Left cardiac atrium (tissue), 4 donors: ENCODE data around the gene DNAH5. TPM values are rescaled to one million over a fixed set of nuclear protein-coding genes. Genes with fewer than 3 reads are reported as not detected.
"Not testable (repeated sequence)": the region's sequence is repeated elsewhere in the genome, so short reads cannot be mapped to it uniquely, and the experiment has no call there.

Source experiments
- ATAC-seq, 2 donors: fragments of 200-7000 bp; cut with Tn5 transposase; one replicate each; pipeline ENCODE4 v1.9.1; 2020; ENCODE audit warnings: mild to moderate bottlenecking in 2 of 2, moderate library complexity in 2 of 2
- DNase-seq: peaks from one replicate; pipeline ENCODE4 v3.0.0-alpha.2; 2020
- intact Hi-C, 2 donors: fragments of 100-400 bp; cut with DNase I; formaldehyde crosslinking; loops; one replicate each; pipeline versions ENCODE4 v1.14.1 to v1.15.1; 2022 to 2023
- total RNA-seq, 2 donors: library from RNA; stranded (reverse); fragmentation: NEBNext Ultra II Directional; extraction: Animal tissue kit (Norgen Biotek cat#: 25700); gene quantifications; one replicate each; pipeline ENCODE4 v1.2.1, GENCODE V29; 2021
- donor health status: DM: no; HTN: yes; CAD: no.
- donor health status: DM: no; HTN: yes; CAD: no; lungs with severe emphysema.
- donor health status: DM: yes; HTN: yes; CAD: no.
- donor health status: Dilated cardiomyopathy.

DNAH5 gene
- total RNA-seq, 2 donors from 2014 or later, result 0.24 to 0.34 TPM

- DNase-seq, result no peak
- no peak for ATAC-seq
- intact Hi-C loops, result no loop called here
Measured at GRCh38 chr5:13866792-13867191, 77.7 kb downstream of the DNAH5 start.

- ATAC-seq (no peak), DNase-seq (no peak)
- intact Hi-C loops, result no loop called here
Measured at GRCh38 chr5:13865312-13865711, 79.2 kb downstream of the DNAH5 start.

GRCh38 chr5:13860146-13860545 is 84.3 kb downstream of the DNAH5 start:
- no peak for ATAC-seq
- intact Hi-C loops, result no loop called here
- DNase-seq, result no peak

- no peak for DNase-seq
- no peak for ATAC-seq
- intact Hi-C loops, result no loop called here
Measured at GRCh38 chr5:13859270-13860065, 85.0 kb downstream of the DNAH5 start.

- ATAC-seq (no peak), DNase-seq (no peak)
- intact Hi-C loops, result no loop called here
Measured at GRCh38 chr5:13843175-13843846, 101.2 kb downstream of the DNAH5 start.

- ATAC-seq, result no peak
- DNase-seq, result no peak
- intact Hi-C loops, result no loop called here
Measured at GRCh38 chr5:13833440-13833839, 111.0 kb downstream of the DNAH5 start.

- intact Hi-C loops, result no loop called here
- no peak for ATAC-seq
- DNase-seq, result no peak
Measured at GRCh38 chr5:13831351-13831750, 113.1 kb downstream of the DNAH5 start.

GRCh38 chr5:13830536-13830935 is 114.0 kb downstream of the DNAH5 start:
- ATAC-seq, result no peak

GRCh38 chr5:13821366-13821765 is 123.1 kb downstream of the DNAH5 start:
- no peak for DNase-seq
- ATAC-seq, result no peak
- intact Hi-C loops, result no loop called here

More at GRCh38 chr5:13830536-13830935, 114.0 kb downstream of the DNAH5 start:
- no peak for DNase-seq
- intact Hi-C loops, result no loop called here

GRCh38 chr5:13816126-13816525 is 128.4 kb downstream of the DNAH5 start:
- intact Hi-C loops, result no loop called here
- no peak for ATAC-seq
- DNase-seq, result no peak

- ATAC-seq (no peak), DNase-seq (no peak)
- intact Hi-C loops, result no loop called here
Measured at GRCh38 chr5:13814301-13814700, 130.2 kb downstream of the DNAH5 start.

- intact Hi-C loops, result no loop called here
Measured at GRCh38 chr5:13809921-13810320, 134.6 kb downstream of the DNAH5 start.

GRCh38 chr5:13804336-13804735 is 140.2 kb downstream of the DNAH5 start:
- DNase-seq, result no peak
- ATAC-seq, result no peak
- intact Hi-C loops, result no loop called here

More at GRCh38 chr5:13809921-13810320, 134.6 kb downstream of the DNAH5 start:
- DNase-seq (no peak), ATAC-seq (no peak)

- ATAC-seq, intact Hi-C loops, DNase-seq: not testable (repeated sequence)
Measured at GRCh38 chr5:13798569-13798968, 145.9 kb downstream of the DNAH5 start.

- DNase-seq (no peak), ATAC-seq (no peak)
- intact Hi-C loops, result no loop called here
Measured at GRCh38 chr5:13785781-13786415, 158.6 kb downstream of the DNAH5 start.

- intact Hi-C loops, result no loop called here
- DNase-seq (no peak), ATAC-seq (no peak)
Measured at GRCh38 chr5:13783726-13784125, 160.8 kb downstream of the DNAH5 start.

- no peak for ATAC-seq
- DNase-seq, result no peak
Measured at GRCh38 chr5:13780081-13780480, 164.4 kb downstream of the DNAH5 start.

GRCh38 chr5:13773649-13774048 is 170.8 kb downstream of the DNAH5 start:
- ATAC-seq, result no peak
- intact Hi-C loops, result no loop called here
- DNase-seq, result no peak

More at GRCh38 chr5:13780081-13780480, 164.4 kb downstream of the DNAH5 start:
- intact Hi-C loops, result no loop called here

- ATAC-seq, result no peak
- DNase-seq, result no peak
- intact Hi-C loops, result no loop called here
Measured at GRCh38 chr5:13771011-13771571, 173.4 kb downstream of the DNAH5 start.

GRCh38 chr5:13766236-13766635 is 178.3 kb downstream of the DNAH5 start:
- ATAC-seq (no peak), DNase-seq (no peak)
- intact Hi-C loops, result no loop called here
